Loucy (cell line): ENCODE results near the gene ERCC6L2.

Experiments
- H2AFZ ChIP-seq: fragments of 200-600 bp; sonication (generic); 2 replicates; pipeline ENCODE4 v1.6.0; 2016; ENCODE audit warnings: antibody characterized with exemption, mild to moderate bottlenecking, low read length, moderate library complexity
- H3F3A ChIP-seq: fragments of 200-600 bp; 2 replicates; pipeline ENCODE4 v1.6.0; 2016; ENCODE audit warnings: antibody characterized with exemption, low read depth, mild to moderate bottlenecking
- H3K27me3 ChIP-seq: fragments of 200-600 bp; sonication (generic); 2 replicates; pipeline ENCODE4 v1.6.1; 2014; ENCODE audit warnings: low read length, mild to moderate bottlenecking; ENCODE audit not compliant: insufficient read depth, poor library complexity, severe bottlenecking
- H3K36me3 ChIP-seq: fragments of 200-600 bp; sonication (generic); 2 replicates; pipeline ENCODE4 v1.6.1; 2016; ENCODE audit warnings: low read length; ENCODE audit not compliant: insufficient read depth
- H3K4me1 ChIP-seq: fragments of 200-600 bp; sonication (generic); 2 replicates; pipeline ENCODE4 v1.5.1; 2014; ENCODE audit warnings: low read length, mild to moderate bottlenecking; ENCODE audit not compliant: insufficient read depth, poor library complexity, severe bottlenecking
- H3K4me2 ChIP-seq: fragments of 200-600 bp; sonication (generic); 2 replicates; pipeline ENCODE4 v1.6.0; 2014; ENCODE audit warnings: antibody characterized with exemption, low read length, low read depth, mild to moderate bottlenecking; ENCODE audit not compliant: poor library complexity, severe bottlenecking
- H3K4me3 ChIP-seq: fragments of 200-600 bp; sonication (generic); 2 replicates; pipeline ENCODE4 v1.5.1; 2014; ENCODE audit warnings: low read length, mild to moderate bottlenecking, mixed read lengths; ENCODE audit not compliant: poor library complexity, severe bottlenecking
- H3K79me2 ChIP-seq: fragments of 200-600 bp; sonication (generic); 2 replicates; pipeline ENCODE4 v1.6.1; 2014; ENCODE audit warnings: low read length; ENCODE audit not compliant: insufficient read depth
- H3K9ac ChIP-seq: fragments of 200-600 bp; sonication (generic); 2 replicates; pipeline ENCODE4 v1.6.0; 2014; ENCODE audit warnings: mild to moderate bottlenecking, low read depth, low read length, moderate library complexity; ENCODE audit not compliant: poor library complexity, severe bottlenecking
- H3K9me2 ChIP-seq: fragments of 200-600 bp; sonication (generic); replicated peaks from 2 replicates; pipeline ENCODE4 v1.6.1; 2016; ENCODE audit warnings: low read depth, low read length, mixed read lengths
- H3K9me3 ChIP-seq: fragments of 200-600 bp; sonication (generic); 2 replicates; pipeline ENCODE4 v1.6.1; 2014; ENCODE audit warnings: mild to moderate bottlenecking, antibody characterized with exemption, low read length, low read depth; ENCODE audit not compliant: insufficient read depth
- H4K20me1 ChIP-seq: fragments of 200-600 bp; sonication (generic); 2 replicates; pipeline ENCODE4 v1.6.0; 2014; ENCODE audit warnings: antibody characterized with exemption, low read length, mild to moderate bottlenecking; ENCODE audit not compliant: insufficient read depth, poor library complexity, severe bottlenecking
- CTCF ChIP-seq: fragments of 200-600 bp; sonication (generic); conservative IDR thresholded peaks from 2 replicates; pipeline ENCODE4 v1.5.1; 2014; ENCODE audit warnings: mild to moderate bottlenecking, antibody characterized with exemption, low read length
- EZH2phosphoT487 ChIP-seq: fragments of 200-600 bp; IDR thresholded peaks from 2 replicates; pipeline ENCODE4 v1.6.1; 2018; ENCODE audit warnings: antibody characterized with exemption, mild to moderate bottlenecking, moderate library complexity, borderline replicate concordance

ERCC6L2 gene

GRCh38 chr9:95890594-95890993 lies 15.1 kb downstream of the ERCC6L2 start:
- TF ChIP-seq EZH2phosphoT487 = no peak
- no peak for TF ChIP-seq CTCF
- no peak overlapping the region for H2AFZ ChIP-seq
- peaks cover 6% of the 10 kb centered on the region for H4K20me1 ChIP-seq
- peaks cover 28% of the 10 kb centered on the region for H3K4me1 ChIP-seq
- H3F3A ChIP-seq = no peaks in the 10 kb centered on the region; the same call in 1 of the 2 replicates
- H3K9ac ChIP-seq = no peak overlapping the region
- peaks cover 89% of the 10 kb centered on the region for H3K79me2 ChIP-seq
- H3K4me3 ChIP-seq = no peak overlapping the region
- H3K36me3 ChIP-seq = peaks cover 8% of the 10 kb centered on the region
- peaks cover 8% of the 10 kb centered on the region; the same call in 1 of the 2 replicates for H3K9me3 ChIP-seq
- no peaks in the 10 kb centered on the region for H3K9me2 ChIP-seq
- no peaks in the 10 kb centered on the region for H3K27me3 ChIP-seq
- H3K4me2 ChIP-seq = no peak overlapping the region

- Histone ChIP-seq H3K9me2 (no peaks in the 10 kb centered on the region), H2AFZ (no peak overlapping the region), H3K36me3 (peaks cover 6% of the 10 kb centered on the region; the same call in 1 of the 2 replicates), H3K4me1 (peaks cover 28% of the 10 kb centered on the region), H4K20me1 (peaks cover 6% of the 10 kb centered on the region), H3K27me3 (no peaks in the 10 kb centered on the region), H3K9ac (no peak overlapping the region), H3F3A (no peaks in the 10 kb centered on the region; the same call in 1 of the 2 replicates), H3K4me2 (no peak overlapping the region), H3K9me3 (peaks cover 8% of the 10 kb centered on the region; the same call in 1 of the 2 replicates), H3K79me2 (peaks cover 88% of the 10 kb centered on the region), H3K4me3 (no peak overlapping the region)
- TF ChIP-seq EZH2phosphoT487 (no peak), CTCF (no peak)
These were observed 15.7 kb downstream of the ERCC6L2 start for GRCh38 chr9:95891067-95891671.

GRCh38 chr9:95892690-95893089 lies 17.2 kb downstream of the ERCC6L2 start:
- Histone ChIP-seq H3F3A (no peaks in the 10 kb centered on the region; the same call in 1 of the 2 replicates), H3K4me3 (no peak overlapping the region), H3K9me2 (no peaks in the 10 kb centered on the region), H2AFZ (no peak overlapping the region), H3K9me3 (peaks cover 8% of the 10 kb centered on the region; the same call in 1 of the 2 replicates), H3K27me3 (no peaks in the 10 kb centered on the region), H3K36me3 (peaks cover 11% of the 10 kb centered on the region; the same call in 1 of the 2 replicates), H3K4me1 (peaks cover 22% of the 10 kb centered on the region), H3K79me2 (peaks cover 89% of the 10 kb centered on the region), H3K9ac (no peak overlapping the region), H4K20me1 (no peaks in the 10 kb centered on the region), H3K4me2 (no peak overlapping the region)
- TF ChIP-seq EZH2phosphoT487 (no peak), CTCF (no peak)
